ENCODE data around the gene XBP1. TPM values are rescaled to one million over a fixed set of nuclear protein-coding genes. Genes with fewer than 3 reads are reported as not detected.
"Not testable (repeated sequence)": the region's sequence is repeated elsewhere in the genome, so short reads cannot be mapped to it uniquely, and the experiment has no call there.

The XBP1 gene
- total RNA-seq, 4 donors from 2014 or later: 111 to 166 (median 131) TPM

- 87 to 90% methylated on average over 3 to 4 of the region's 7 CpGs for WGBS, 2 donors
- no peak for DNase-seq
Measured at GRCh38 chr22:28831140-28832072, 31.0 kb upstream of the XBP1 start.

DNA sequence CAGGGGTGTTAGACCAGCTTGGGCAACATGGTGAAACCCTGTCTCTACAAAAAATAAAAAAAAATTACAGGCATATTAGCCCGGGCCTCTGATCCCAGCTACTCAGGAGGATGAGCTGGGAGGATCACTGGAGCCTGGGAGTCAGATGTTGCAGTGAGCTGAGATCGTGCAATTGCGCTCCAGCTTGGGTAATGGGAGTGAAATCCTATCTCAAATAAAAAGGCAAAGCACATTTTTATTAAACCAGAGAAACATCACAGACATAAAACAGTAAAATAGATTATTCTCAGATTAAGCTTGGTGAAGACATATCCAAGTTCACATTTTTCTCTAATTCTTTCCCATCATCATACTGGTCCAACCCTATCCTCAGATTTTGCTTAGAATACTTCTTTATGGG is 30.1 kb upstream of the XBP1 start:
- peaks cover 0 to 8% (median 0%) of the 10 kb centered on the region in 3 donors for H3K36me3 ChIP-seq
- 93 to 94% methylated on average over 3 of the region's 3 CpGs for WGBS, 2 donors
- H3K4me1 ChIP-seq: peaks cover 4 to 13% (median 9%) of the 10 kb centered on the region in 3 donors
- H3K27me3 ChIP-seq: no peaks in the 10 kb centered on the region
- TF ChIP-seq CTCF (IDR thresholded peaks at IDR 0.05) (no peak), POLR2A (IDR thresholded peaks at IDR 0.05) (no peak)
- no peak for DNase-seq
- intact Hi-C loops (cut with DNase I): loop anchor here (5.0 kb wide), 1 partner anchor 228 kb away; no protein-coding TSS in a partner anchor
- H3K4me3 ChIP-seq: no peak overlapping the region
- no peak overlapping the region for H3K27ac ChIP-seq
- H3K9me3 ChIP-seq: no peaks in the 10 kb centered on the region

More at GRCh38 chr22:28831140-28832072, 31.0 kb upstream of the XBP1 start:
- Histone ChIP-seq H3K36me3 (peaks cover 0 to 8% (median 0%) of the 10 kb centered on the region in 3 donors), H3K4me3 (no peak overlapping the region), H3K9me3 (no peaks in the 10 kb centered on the region), H3K27ac (no peak overlapping the region), H3K27me3 (no peaks in the 10 kb centered on the region), H3K4me1 (peaks cover 4 to 13% (median 9%) of the 10 kb centered on the region in 3 donors)
- intact Hi-C loops (cut with DNase I): loop anchor here (5.0 kb wide), 1 partner anchor 229 kb away; no protein-coding TSS in a partner anchor
- TF ChIP-seq POLR2A (IDR thresholded peaks at IDR 0.05) (no peak), CTCF (IDR thresholded peaks at IDR 0.05) (no peak)

GRCh38 chr22:28829358-28830181 is 29.2 kb upstream of the XBP1 start:
- H3K27me3 ChIP-seq: no peaks in the 10 kb centered on the region
- no peak overlapping the region for H3K4me3 ChIP-seq
- WGBS, 2 donors: 34 to 36% methylated on average over 12 of the region's 12 CpGs
- H3K36me3 ChIP-seq: peaks cover 0 to 8% (median 0%) of the 10 kb centered on the region in 3 donors
- peak overlapping the region in 2 of 4 donors; percentile 13 to 32 for H3K27ac ChIP-seq
- H3K9me3 ChIP-seq: no peaks in the 10 kb centered on the region
- no peak for DNase-seq
- intact Hi-C loops (cut with DNase I): loop anchor here (5.0 kb wide), 1 partner anchor 227 kb away; no protein-coding TSS in a partner anchor
- peaks cover 4 to 13% (median 9%) of the 10 kb centered on the region in 3 donors for H3K4me1 ChIP-seq
- TF ChIP-seq POLR2A (IDR thresholded peaks at IDR 0.05) (no peak), CTCF (IDR thresholded peaks at IDR 0.05) (peak; percentile 92 to 98 (median 97))

DNA sequence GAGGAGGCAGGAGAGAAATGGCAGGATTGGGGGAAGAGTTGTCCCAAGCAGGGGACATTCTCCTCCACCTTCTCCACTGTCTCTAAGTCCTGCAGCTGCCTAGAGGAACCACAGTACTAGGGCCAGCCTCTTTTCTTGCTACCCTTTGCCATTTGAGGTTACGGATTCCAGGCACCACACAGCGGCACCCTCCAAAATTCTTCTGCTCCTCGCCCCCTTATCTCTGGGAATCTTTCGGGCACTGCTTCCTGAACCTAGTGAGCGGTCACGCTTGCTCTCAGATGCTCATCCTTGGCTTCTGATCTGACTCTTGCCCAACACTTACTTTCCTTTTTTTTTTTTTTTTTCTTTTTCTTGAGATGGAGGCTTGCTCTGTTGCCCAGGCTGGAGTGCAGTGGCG is 26.6 kb upstream of the XBP1 start:
- intact Hi-C loops (cut with DNase I): no loop called here
- peaks cover 4 to 32% (median 9%) of the 10 kb centered on the region in 3 donors for H3K4me1 ChIP-seq
- no peaks in the 10 kb centered on the region for H3K27me3 ChIP-seq
- H3K4me3 ChIP-seq: no peak overlapping the region
- TF ChIP-seq CTCF (IDR thresholded peaks at IDR 0.05) (no peak), POLR2A (IDR thresholded peaks at IDR 0.05) (no peak)
- H3K27ac ChIP-seq: no peak overlapping the region
- H3K9me3 ChIP-seq: no peaks in the 10 kb centered on the region
- no peak for DNase-seq
- 79 to 87% methylated on average over 7 of the region's 7 CpGs for WGBS, 2 donors
- no peaks in the 10 kb centered on the region for H3K36me3 ChIP-seq

- H3K27me3 ChIP-seq; H3K27ac ChIP-seq; H3K36me3 ChIP-seq; intact Hi-C loops (cut with DNase I); H3K4me3 ChIP-seq; DNase-seq; H3K9me3 ChIP-seq: not testable (repeated sequence)
- WGBS, 2 donors: 84 to 85% methylated on average over 4 of the region's 4 CpGs
- peaks cover 4 to 34% (median 9%) of the 10 kb centered on the region in 3 donors for H3K4me1 ChIP-seq
Measured at GRCh38 chr22:28826430-28826829, 26.1 kb upstream of the XBP1 start.

GRCh38 chr22:28824455-28824854 is 24.1 kb upstream of the XBP1 start:
- H3K36me3 ChIP-seq; DNase-seq; intact Hi-C loops (cut with DNase I); H3K4me3 ChIP-seq; H3K9me3 ChIP-seq; H3K27me3 ChIP-seq; H3K27ac ChIP-seq: not testable (repeated sequence)
- H3K4me1 ChIP-seq: peaks cover 7 to 36% (median 10%) of the 10 kb centered on the region in 3 donors
- WGBS, 2 donors: 87 to 95% methylated on average over 9 of the region's 9 CpGs

Measured in esophagus squamous epithelium (tissue), 5 donors.